HG03103 (cell line): ENCODE data around the gene KCNK16.
"Not testable (repeated sequence)": the region's sequence is repeated elsewhere in the genome, so short reads cannot be mapped to it uniquely, and the experiment has no call there.

Experiments
- ATAC-seq: cut with Tn5 transposase; IDR thresholded peaks from one replicate; pipeline ENCODE4 v1.9.1; 2021; ENCODE audit warnings: low read depth; ENCODE audit not compliant: unreplicated experiment

The KCNK16 gene

GRCh38 chr6:39312912-39313525 is 9.5 kb downstream of the KCNK16 start:
- no peak for ATAC-seq

- no peak for ATAC-seq
Measured at GRCh38 chr6:39310542-39310941, 12.0 kb downstream of the KCNK16 start.

GRCh38 chr6:39309942-39310531 is 12.5 kb downstream of the KCNK16 start:
- no peak for ATAC-seq

GRCh38 chr6:39307462-39307861 is 15.0 kb downstream of the KCNK16 start:
- ATAC-seq = no peak

GRCh38 chr6:39304951-39305350 is 17.6 kb downstream of the KCNK16 start:
- ATAC-seq = no peak

GRCh38 chr6:39303425-39304153 is 18.9 kb downstream of the KCNK16 start:
- ATAC-seq = no peak

GRCh38 chr6:39302669-39303424 is 19.7 kb downstream of the KCNK16 start:
- ATAC-seq = no peak

- ATAC-seq = no peak
Measured at GRCh38 chr6:39302011-39302410, 20.5 kb downstream of the KCNK16 start.

GRCh38 chr6:39301606-39302005 is 20.9 kb downstream of the KCNK16 start:
- ATAC-seq = no peak

GRCh38 chr6:39300739-39301138 is 21.8 kb downstream of the KCNK16 start:
- ATAC-seq = no peak

GRCh38 chr6:39298061-39298460 is 24.4 kb downstream of the KCNK16 start:
- ATAC-seq = no peak

- ATAC-seq = no peak
Measured at GRCh38 chr6:39296745-39297640, 25.5 kb downstream of the KCNK16 start.

- no peak for ATAC-seq
Measured at GRCh38 chr6:39295611-39296011, 26.9 kb downstream of the KCNK16 start.

GRCh38 chr6:39294899-39295298 is 27.6 kb downstream of the KCNK16 start:
- ATAC-seq = no peak

GRCh38 chr6:39294133-39294532 is 28.4 kb downstream of the KCNK16 start:
- ATAC-seq = no peak

- ATAC-seq = no peak
Measured at GRCh38 chr6:39292637-39293036, 29.9 kb downstream of the KCNK16 start.

- ATAC-seq = no peak
Measured at GRCh38 chr6:39289490-39289889, 33.0 kb downstream of the KCNK16 start.

GRCh38 chr6:39287601-39288000 is 34.9 kb downstream of the KCNK16 start:
- no peak for ATAC-seq

GRCh38 chr6:39286596-39286995 is 35.9 kb downstream of the KCNK16 start:
- not testable (repeated sequence) for ATAC-seq

GRCh38 chr6:39282774-39283173 is 39.7 kb downstream of the KCNK16 start:
- ATAC-seq = no peak
